Jurkat, Clone E6-1 (cell line): Measurements from ENCODE around the gene GPATCH8.

Source experiments
- DNase-seq: peaks from one replicate; pipeline ENCODE4 v3.0.0-alpha.2; 2011; ENCODE audit warnings: low read depth, low spot score
- H3K4me3 ChIP-seq: 2 replicates; pipeline ENCODE4 v1.5.1; 2011; ENCODE audit warnings: mild to moderate bottlenecking, low read length, control low read depth, moderate library complexity

Gene GPATCH8

DNA sequence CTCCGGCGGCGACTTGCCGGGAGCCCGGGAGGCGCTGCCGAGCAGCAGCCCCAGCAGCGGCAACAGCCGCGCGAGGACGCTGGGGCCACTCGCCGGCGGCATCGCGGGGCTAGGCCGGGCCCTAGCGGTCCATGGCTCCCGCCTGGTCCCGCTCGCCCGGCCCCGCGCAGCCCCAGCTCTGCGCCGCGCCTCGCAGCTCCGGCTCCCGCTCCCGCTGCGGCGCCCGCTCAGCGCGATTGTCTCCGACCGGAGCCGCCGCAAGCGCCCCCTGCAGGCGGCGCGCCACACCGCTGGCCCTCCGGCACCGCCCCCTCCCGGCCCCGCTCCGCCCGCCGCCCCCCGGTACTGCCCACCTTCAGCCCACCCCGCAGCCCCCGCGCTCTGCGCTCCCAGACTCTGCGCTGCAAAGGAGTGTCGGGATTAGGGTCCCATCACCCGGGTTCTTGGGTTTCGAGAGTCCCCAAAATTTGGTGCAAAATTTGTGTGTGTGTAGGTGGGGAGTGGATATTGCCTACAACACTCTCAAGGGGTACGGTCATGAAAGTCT, 139.5 kb downstream of the GPATCH8 start, which contains the start of gene FAM171A2:
TSS of gene FAM171A2 (minus strand) at position 241 of the 547 bp plus-strand sequence. CDS start at position 102, 139 bp downstream.
- DNase-seq: no peak
- peak within 1 kb of the TSS; percentile 65 for H3K4me3 ChIP-seq

DNA sequence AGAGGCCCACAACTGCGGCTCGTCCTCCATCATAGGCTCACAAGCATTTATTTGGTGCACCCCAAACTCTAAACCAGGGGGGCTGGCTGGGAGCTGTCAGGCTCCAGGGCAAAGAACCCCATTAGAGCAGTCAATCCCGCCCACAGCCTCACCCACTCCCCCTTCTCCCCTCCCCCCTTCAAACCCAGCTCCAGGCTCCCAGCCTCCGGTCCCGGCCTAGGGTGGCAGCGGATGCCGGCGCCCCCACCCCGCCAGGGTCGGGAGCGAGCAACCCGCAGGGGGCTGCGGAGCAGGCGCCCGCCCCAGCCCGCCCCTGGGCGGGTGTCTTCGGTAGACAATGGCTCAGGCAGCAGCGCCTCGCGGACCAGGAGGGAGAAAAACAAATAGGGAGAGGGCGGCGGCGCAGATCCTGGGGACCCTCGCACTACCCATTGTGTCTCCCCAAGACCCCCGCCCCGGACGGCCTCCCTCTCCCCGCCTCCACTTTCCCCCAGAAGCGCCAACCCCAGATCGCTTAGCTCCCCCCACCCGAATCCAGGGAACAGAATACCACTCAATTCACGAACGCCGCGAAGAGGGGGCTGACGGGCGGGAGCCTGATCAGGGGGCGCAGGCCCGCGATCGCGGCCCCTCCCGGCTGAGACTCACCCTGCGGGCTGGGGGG, 140.1 kb downstream of the GPATCH8 start:
- peak overlapping the region; percentile 65 for H3K4me3 ChIP-seq
- no peak for DNase-seq

DNA sequence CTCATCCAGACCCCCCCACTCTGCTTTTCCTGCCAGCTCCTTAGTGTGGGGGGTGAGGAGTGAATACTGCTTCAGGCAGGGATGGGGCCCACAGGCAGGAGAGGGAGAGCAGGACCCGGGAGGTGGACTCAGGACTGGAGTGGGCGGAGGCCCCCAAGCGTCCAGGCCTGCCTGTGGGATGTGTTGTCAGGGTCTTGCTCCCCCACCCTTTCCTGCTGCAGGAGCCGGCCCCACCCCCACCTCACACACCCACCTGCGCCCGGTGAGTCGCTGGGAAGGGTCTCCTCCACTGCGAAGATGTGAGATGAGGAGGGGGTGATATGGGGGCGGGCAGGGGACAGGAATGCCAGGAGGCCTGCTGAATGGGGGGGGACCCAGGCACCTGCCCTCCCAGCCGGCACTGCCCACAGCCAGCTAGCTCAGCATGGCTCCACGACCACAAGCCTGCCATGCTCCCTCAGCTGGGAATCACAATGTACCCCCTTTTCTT, 140.7 kb downstream of the GPATCH8 start:
- no peak for DNase-seq
- H3K4me3 ChIP-seq: peak overlapping the region; percentile 65

DNA sequence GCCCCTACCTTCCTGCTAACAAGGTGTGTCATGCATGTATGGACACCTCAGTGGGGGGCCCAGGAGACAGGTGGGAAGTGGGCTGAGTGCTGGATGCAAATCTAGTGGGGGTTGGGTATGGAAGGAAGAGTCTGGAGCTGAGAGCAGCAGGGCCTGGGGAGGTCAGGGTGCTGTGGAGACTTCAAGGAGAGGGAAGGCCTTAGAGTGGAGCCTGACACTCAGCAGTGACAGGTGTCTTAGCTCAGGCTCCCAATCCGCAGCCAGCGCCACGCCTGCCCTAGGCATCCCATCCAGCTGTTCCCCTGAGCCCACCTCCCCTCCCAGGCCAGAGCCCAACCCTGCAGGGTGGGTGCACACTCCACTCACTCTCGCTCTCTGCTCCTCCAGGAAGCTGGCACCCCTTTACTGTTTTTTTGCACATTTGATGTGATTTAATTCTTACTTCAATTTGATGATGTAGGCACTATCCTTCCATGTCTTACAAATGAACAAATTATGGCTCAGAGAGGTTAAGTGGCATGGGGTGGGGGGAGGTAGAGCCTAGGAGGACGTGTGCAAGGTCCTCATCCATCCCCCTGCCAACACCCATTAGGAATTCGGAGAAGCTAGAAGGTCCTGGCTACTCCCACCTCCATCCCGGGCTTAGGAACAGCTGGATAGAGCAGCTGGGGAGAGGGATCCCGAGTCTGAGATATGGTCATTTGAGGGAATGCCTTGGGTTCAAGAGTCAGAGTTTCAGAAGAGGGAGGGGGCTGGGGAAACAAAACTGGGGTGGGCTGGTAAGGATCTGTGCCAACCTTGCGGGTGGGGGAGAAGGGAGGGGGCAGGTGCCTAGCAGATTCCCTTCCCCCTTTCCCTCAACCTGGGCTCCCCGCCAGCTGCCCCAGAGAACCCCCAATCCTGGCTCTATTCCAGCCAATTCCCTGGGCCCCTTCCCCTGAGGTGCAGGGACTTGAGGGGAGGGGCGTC, 141.6 kb downstream of the GPATCH8 start:
- DNase-seq: no peak
- no peak overlapping the region for H3K4me3 ChIP-seq

DNA sequence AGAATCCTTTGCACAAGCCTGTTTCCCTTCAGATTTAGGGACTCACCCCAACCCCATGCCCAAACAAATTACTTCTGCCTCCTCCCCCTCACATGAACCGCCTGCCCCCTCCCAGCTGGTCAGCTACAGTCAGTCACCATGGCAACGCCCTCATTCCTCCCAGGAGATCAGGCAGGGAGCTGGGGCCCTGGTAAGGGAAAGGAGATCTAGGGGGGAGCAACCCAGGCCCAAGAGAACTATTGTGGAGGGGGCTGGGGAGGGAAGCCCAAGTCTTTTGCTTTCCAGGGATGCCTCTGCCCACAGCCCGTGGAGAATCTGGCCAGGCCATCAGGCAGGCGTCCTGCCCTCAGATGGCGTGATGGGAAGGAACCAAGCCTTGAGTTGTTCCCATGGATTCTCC, 142.4 kb downstream of the GPATCH8 start:
- H3K4me3 ChIP-seq: no peak overlapping the region
- no peak for DNase-seq

DNA sequence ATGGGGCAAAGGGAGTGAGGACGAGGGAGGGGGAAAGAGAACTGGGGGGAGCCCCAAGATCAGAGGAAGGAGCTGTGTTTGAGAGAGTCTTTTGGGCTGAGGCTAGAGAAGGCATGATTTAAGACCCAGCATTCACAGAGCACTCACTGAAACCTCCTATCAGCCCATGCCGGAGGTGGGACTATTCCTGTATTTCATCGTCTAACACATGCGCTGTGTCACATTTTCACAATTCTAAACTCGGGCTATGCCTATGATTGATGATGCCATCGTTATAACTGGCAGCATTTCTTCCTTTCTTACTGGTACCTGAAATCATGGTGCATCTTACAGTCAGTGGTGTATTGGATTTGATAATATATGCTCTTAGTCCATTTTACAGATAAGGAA, 143.1 kb downstream of the GPATCH8 start:
- no peak for DNase-seq
- H3K4me3 ChIP-seq: no peak overlapping the region

DNA sequence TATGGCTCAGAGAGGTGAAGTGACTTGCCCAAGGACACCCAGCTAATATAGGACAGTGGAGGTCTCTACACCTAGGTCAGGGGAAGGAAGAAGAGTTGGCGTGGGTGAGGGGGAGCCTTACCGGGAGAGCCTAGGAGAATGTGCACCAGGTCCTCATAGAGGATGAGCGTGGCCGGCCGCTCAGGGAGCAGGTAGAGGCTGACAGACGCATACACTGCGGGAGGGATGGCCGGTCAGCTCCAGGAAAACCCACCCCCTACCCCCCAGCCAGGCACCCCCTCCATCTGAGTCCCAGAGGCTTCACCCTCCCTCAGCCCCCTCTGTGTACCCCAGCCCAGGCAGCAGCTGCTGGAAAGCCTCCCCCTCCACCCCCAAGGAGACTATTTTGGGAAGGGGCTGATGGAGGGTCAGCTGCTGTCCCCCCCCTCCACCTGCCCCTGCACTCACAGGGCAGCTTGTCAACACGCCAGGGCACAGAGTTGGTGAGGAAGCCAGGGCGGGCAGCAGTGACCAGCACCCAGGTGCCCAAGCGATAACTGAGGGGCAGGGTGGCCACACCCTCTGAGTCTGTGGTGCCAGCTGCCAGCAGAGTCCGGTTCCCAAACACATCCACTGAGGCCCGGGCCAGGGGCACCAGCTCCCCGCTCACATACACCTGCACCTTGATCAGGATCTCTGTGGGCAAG, 143.6 kb downstream of the GPATCH8 start:
- no peak for DNase-seq
- H3K4me3 ChIP-seq: no peak overlapping the region

DNA sequence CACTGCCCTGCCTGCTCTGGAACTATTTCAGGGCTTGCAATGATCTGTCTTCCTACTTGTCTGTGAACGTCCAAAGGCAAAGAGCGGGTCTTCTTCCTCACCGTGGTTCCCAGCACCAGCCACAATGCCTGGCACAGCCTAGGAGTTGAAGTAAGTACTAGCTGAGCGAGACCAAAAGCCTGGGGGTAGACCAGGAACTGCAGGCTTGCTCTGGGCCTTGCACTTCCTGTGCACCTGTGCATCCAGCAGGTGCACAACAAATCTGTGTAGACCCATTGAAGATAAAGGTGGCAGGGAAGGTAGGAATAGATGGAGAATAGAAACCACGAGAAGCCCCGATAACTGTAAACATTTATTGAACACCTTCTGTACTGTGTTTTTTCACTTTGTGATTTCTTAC, 144.2 kb downstream of the GPATCH8 start:
- H3K4me3 ChIP-seq: no peak overlapping the region
- peak; percentile 37 for DNase-seq

DNA sequence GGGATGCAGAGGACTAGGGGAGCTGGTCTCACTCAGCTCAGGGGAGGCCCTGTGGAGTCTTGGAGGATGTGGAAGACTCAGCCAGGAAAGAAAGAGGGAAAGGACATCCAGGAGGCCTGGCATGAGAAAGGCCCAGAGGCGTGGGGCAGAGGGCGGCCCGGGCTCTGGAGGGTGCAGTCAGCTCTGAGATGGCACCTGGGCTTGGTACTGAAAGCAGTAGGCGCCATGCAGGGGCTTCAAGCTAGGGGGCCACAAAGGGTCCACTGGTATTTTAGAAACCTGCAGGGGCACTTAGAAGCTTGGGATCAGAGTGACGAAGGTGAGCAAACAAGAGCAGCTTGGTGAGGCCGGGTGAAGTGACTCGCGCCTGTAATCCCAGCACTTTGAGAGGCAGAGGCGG, 145.1 kb downstream of the GPATCH8 start:
- no peak overlapping the region for H3K4me3 ChIP-seq
- no peak for DNase-seq

DNA sequence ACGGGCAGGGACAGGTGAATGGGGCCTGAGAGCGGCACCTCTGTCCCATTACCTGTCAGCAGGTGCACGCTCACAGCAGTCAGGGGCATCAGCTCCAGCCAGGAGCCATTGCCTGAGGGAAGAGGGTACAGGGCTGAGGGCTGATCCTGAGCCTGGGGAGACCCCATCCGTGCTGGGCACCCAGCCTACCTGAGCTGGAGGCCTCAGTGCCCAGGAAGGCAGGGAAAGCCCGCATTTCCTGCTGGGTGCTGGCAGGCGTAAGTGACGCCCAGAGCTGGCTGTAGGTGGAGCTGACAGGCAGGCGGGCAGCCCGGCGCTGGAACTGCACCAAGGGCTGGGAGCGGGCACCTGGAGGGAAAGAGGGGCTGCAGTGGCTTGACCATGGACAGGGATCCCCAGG, 147.0 kb downstream of the GPATCH8 start:
- DNase-seq: no peak

DNA sequence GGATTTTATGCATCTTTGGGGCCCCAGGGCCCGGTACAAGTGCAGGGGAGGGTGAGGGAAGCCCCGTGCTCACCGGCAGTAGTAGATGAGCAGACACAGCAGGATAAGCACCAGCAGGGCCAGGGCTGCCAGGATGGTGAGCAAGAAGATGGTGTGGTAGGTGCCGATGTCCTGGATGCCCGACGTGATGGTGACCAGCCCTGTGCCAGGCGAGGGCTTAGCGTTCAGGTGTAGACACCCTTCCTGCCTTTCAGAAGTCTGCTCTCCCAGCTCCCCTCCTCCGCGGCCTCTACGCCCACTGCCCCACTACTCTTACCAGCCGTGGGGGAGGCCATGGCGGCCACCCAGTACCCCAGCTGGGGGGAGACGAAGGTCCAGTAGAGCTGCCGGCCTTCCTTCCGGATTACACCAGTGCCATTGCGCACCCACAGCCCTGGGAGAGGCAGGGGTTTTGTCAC, 147.5 kb downstream of the GPATCH8 start:
- no peak for DNase-seq
- H3K4me3 ChIP-seq: no peak overlapping the region

More for the DNA sequence above, 147.0 kb downstream of the GPATCH8 start:
- H3K4me3 ChIP-seq: no peak overlapping the region

DNA sequence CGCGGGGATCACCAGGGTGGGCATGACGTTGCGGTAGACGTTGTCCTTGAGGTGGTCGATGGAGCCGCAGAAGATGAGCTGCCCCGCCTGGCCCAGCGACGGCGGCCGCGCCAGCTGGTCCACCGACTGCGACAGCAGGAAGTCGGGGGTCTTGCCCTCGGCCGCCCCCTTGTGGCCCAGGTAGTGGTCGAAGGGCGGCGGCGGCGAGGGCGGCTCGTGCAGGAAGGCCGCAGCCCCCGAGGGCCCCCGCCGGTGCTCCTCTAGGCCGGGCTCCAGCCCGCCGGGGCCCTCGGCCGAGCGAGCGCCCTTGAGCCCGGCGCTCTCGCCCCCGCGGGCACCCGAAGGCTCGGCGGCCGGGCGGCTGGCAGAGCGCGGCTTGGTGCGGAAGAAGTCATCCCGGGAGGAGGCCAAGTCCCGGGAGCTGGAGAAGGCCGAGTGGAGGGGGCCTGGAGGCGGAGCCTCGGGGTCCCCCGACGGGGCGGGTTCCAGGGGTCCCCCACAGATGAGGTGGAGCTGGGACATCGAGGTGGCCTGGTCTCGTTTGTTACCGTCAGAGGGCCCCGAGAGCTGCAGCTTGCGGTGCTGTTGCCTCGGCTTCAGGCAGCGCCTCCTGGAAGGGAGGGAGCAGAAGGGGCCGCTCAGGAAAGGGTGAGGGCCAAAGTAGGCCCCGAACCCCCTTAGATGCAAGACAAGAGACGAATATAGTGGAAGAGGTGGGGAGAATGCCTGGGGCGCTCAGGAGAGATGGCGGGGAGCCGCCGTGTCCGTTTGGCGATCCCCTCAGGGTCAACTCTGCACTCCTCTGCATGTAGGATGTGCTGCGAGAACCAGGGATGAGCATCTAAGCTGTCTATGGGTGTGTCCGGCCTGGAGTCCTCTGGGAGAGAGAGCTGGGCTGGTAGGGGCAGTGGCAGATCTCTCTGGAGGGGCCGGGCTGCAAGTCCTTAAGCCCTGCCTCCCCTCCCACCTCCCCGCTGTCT, 148.3 kb downstream of the GPATCH8 start:
- no peak overlapping the region for H3K4me3 ChIP-seq
- DNase-seq: no peak

DNA sequence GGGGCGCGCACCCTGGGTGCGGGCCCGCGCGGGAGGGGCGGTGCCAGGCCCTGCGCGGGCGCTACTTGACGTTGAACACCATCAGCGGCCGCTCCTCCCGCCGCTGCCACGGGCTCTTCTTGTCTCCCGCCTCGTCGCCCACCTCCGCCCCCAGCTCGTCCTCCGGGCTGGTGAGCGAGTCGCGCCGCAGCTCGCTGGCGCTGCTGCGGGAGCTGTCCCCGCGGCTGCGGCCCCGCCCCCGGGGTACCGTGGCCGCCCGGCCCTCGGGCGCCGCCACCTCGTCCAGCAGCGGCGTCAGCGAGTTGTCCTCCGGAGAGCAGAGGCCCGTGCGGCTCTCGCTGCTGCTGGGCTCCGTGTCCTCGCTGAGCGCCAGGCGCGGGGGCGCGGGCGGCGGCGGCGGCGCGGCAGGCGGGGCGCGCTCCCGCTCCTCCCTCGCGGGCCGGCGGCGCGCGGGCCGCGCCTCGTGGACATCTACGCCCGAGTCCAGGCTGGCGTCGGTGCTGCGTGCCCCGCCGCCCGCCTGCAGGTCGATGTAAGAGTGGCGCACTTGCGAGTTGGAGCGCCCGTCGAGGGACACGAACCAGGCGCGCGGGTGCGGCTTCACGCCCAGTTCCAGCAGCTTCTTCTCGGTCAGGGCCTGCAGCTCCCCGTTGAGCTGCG, 149.4 kb downstream of the GPATCH8 start:
- DNase-seq: no peak
- H3K4me3 ChIP-seq: no peak overlapping the region

DNA sequence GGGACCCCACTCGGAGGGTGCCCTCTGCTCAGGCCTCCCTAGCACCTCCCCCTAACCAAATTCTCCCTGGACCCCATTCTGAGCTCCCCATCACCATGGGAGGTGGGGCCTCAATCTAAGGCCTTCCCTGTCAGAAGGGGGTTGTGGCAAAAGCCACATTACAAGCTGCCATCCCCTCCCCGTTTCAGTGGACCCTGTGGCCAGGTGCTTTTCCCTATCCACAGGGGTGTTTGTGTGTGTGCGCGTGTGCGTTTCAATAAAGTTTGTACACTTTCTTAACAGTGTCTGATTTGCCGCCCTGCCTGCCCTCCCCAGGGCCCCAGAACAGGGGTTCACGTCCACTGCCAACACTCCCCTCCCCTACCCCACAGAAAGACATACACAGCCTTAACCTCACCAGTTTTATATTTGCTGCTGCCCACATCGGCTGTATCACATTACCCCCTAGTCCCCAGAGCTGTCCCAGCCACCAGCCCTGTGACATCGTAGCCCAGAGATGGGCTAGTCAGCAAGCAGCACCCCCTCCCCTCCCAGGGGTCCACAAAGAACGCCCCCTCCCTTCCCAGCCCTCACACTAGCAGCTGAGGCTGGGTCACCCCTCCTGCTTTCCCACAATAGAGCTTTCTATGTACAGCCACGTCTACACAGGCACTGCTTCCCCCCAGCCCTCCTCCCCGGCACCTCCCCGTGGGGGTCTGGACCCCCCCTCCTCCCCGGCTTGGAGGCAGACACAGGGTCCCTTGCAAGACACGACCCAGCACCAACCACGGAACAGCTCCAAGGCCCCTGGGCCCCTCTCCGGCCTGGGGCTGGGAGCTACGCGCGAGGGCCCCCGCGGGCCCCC, 150.2 kb downstream of the GPATCH8 start:
- DNase-seq: no peak
- H3K4me3 ChIP-seq: no peak overlapping the region

DNA sequence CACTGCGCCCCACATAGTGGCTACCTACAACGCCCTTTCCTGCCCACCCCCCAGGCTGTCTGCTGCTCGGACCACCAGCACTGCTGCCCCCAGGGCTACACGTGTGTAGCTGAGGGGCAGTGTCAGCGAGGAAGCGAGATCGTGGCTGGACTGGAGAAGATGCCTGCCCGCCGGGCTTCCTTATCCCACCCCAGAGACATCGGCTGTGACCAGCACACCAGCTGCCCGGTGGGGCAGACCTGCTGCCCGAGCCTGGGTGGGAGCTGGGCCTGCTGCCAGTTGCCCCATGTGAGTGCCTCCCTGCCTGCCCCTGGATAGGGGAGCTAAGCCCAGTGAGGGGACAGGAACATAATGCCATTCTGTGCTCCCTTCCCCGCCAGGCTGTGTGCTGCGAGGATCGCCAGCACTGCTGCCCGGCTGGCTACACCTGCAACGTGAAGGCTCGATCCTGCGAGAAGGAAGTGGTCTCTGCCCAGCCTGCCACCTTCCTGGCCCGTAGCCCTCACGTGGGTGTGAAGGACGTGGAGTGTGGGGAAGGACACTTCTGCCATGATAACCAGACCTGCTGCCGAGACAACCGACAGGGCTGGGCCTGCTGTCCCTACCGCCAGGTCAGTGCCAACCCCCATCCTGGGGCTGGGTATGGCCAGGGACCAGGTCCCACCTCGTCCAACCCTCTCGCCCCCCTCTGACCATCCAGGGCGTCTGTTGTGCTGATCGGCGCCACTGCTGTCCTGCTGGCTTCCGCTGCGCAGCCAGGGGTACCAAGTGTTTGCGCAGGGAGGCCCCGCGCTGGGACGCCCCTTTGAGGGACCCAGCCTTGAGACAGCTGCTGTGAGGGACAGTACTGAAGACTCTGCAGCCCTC, 151.0 kb downstream of the GPATCH8 start:
- no peak for DNase-seq
- no peak overlapping the region for H3K4me3 ChIP-seq

DNA sequence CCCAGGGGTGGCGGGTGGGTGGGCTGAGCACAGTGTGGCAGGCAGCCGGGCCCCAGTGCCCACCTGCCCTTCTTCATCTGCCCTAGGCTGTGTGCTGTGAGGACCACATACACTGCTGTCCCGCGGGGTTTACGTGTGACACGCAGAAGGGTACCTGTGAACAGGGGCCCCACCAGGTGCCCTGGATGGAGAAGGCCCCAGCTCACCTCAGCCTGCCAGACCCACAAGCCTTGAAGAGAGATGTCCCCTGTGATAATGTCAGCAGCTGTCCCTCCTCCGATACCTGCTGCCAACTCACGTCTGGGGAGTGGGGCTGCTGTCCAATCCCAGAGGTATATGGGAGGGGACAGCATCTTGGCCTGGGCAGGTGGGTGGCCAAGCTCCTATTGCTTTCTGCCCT, 151.7 kb downstream of the GPATCH8 start:
- DNase-seq: no peak
- no peak overlapping the region for H3K4me3 ChIP-seq
